ENCODE measurements around the gene SKAP1.
"Not testable (repeated sequence)": the region's sequence is repeated elsewhere in the genome, so short reads cannot be mapped to it uniquely, and the experiment has no call there.

Gene SKAP1

DNA sequence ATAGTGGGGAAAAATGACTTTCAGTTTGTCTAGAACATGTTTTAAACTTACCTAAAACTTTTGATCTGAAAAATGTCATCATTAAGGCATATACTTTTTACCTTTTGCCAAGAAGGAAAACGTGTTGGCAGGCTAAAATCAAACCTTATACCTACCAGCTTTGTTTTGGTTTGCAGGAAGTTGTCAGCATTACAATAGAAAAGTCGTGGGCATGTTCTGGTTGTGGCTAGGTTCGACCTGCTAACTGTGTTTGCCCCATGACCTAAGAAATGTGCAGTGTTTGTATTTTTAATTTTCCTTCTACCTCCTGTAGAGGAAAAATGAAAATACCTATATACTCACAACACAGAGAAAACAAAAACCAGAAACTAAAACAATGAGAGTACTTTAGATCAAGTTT is 13.0 kb downstream of the SKAP1 start:
- in situ Hi-C loops (cut with MboI; ENCODE audit: low sequenced_read_pairs) = no loop called here

- in situ Hi-C loops (cut with MboI; ENCODE audit: low sequenced_read_pairs) = no loop called here
Measured at GRCh38 chr17:48413613-48414405, 16.2 kb downstream of the SKAP1 start.

GRCh38 chr17:48412841-48413240 is 17.2 kb downstream of the SKAP1 start:
- in situ Hi-C loops (cut with MboI; ENCODE audit: low sequenced_read_pairs) = no loop called here

- in situ Hi-C loops (cut with MboI; ENCODE audit: low sequenced_read_pairs) = not testable (repeated sequence)
Measured at GRCh38 chr17:48410821-48411220, 19.2 kb downstream of the SKAP1 start.

DNA sequence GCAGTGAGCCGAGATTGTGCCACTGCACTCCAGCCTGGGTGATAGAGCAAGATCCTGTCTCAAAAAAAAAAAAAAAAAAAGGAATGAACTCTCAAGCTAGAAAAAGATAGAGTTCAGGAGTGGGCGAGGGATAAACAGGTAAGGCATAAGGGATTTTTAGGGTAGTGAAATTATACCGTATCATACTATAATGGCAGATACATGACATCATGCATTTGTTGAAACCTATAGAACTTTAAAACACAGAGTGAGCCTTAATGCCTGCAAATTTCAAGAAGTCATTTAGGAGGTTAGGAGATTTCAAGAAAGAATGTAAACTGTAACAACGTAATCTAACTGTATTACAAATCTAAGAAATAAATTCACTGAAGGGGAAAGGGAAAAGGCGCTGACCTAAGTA is 20.4 kb downstream of the SKAP1 start:
- in situ Hi-C loops (cut with MboI; ENCODE audit: low sequenced_read_pairs) = no loop called here

DNA sequence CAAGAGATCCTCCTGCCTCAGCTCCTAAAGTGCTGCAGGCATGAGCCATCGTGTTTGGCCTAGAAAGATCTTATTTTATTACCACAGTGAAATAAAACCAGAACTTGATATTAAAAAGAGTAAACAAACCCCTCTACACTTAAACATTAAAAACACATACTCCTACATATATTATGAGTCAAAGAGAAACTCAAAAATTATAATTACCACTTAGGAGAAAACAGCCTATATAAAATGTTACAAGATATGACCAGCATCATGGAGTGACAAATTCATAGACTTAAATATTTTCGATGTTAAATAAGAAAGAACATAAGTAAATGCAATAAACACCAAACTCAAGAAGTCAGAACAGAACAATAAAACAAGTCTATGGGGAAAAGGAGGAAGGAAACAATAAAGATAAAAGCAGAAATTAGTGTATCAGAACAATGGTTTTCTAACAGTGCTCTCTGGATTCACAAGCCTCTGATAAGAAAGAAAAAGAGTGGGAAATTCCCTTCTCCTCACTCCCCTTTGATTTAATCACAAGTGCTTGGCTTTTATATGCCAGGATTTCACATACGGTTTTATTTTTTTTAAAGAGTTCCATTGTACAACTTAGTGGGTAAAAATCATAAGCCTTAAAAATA is 23.0 kb downstream of the SKAP1 start:
- in situ Hi-C loops (cut with MboI; ENCODE audit: low sequenced_read_pairs) = no loop called here

- in situ Hi-C loops (cut with MboI; ENCODE audit: low sequenced_read_pairs) = no loop called here
Measured at GRCh38 chr17:48394821-48395220, 35.2 kb downstream of the SKAP1 start.

- in situ Hi-C loops (cut with MboI; ENCODE audit: low sequenced_read_pairs) = no loop called here
Measured at GRCh38 chr17:48393283-48393682, 36.7 kb downstream of the SKAP1 start.

- in situ Hi-C loops (cut with MboI; ENCODE audit: low sequenced_read_pairs) = no loop called here
Measured at GRCh38 chr17:48392857-48393256, 37.2 kb downstream of the SKAP1 start.

GRCh38 chr17:48391444-48391843 is 38.6 kb downstream of the SKAP1 start:
- in situ Hi-C loops (cut with MboI; ENCODE audit: low sequenced_read_pairs) = no loop called here

DNA sequence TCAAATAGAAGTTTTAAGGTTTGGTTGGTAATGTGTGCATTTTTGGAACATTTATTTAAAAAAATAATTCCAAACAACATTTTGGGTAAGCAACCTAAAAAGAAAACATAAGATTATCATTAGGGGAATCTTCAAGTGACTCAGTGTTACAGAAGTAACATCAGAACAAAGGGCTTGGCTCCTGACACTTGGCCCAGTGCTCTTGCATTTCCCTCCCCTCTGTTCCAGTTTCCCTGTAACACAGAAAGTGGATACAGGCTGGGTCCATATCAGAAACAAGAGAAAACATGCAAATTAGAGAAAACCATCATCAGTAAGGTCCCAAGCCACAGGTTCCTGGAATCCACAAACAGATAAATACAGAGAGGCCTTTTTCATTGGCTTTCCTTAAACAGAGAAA is 40.1 kb downstream of the SKAP1 start:
- in situ Hi-C loops (cut with MboI; ENCODE audit: low sequenced_read_pairs) = no loop called here

DNA sequence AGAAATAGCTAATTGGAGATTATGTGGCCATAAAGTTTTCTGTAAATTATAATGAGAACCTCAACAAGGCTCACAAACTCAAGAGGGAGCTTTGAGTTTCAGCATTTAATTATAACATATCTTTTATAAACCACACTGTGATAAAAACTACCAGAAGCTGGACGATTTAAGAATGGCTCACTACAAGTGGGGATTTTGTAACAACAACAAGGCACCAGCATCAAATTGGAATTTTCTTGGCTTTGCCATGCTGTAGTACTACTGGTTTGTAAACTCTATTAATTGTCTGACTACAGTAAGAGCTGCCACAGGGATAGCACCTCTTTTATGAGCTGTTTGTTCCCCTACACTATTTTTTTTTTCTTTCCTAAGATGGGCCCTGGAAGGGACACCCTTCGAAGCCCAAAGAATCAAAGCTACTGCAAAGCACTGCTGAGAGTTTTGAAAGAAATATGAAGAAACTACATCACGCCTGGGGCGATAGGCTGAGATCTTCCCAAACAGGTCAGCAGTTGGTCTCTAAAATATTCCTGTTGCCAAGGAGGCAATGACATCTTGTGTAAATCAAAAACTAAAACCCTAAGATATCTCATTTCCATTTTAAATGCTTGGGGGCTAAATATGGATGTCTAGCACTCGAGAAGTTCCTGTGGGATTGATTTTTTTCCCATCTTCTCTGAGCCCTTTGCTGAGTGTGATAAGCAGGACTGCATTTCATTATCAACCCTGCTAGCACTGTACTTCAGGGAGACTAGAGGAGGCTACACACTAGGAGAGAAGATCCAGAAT is 40.9 kb downstream of the SKAP1 start:
- in situ Hi-C loops (cut with MboI; ENCODE audit: low sequenced_read_pairs) = no loop called here

GRCh38 chr17:48386826-48387225 is 43.2 kb downstream of the SKAP1 start:
- in situ Hi-C loops (cut with MboI; ENCODE audit: low sequenced_read_pairs) = no loop called here

DNA sequence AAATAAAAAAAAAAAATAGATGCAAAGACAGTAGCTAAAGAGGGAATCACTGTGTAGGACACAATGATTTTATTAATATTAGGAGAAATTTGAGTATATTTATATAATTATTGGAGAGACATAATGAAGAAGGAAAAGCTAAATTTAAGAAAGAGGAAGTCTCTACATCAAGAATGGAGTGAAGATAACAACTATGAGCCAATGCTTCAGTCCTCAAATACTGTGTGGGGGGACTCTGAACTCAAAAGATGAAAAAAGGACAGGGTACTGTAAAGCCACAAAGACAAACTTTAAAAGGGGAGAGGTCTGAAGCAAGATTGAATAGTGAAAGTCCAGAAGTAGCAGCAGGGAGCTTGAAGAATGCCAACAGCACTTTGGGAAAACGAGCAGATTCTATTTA is 44.7 kb downstream of the SKAP1 start:
- in situ Hi-C loops (cut with MboI; ENCODE audit: low sequenced_read_pairs) = no loop called here

GRCh38 chr17:48384164-48384563 is 45.9 kb downstream of the SKAP1 start:
- in situ Hi-C loops (cut with MboI; ENCODE audit: low sequenced_read_pairs) = no loop called here

DNA sequence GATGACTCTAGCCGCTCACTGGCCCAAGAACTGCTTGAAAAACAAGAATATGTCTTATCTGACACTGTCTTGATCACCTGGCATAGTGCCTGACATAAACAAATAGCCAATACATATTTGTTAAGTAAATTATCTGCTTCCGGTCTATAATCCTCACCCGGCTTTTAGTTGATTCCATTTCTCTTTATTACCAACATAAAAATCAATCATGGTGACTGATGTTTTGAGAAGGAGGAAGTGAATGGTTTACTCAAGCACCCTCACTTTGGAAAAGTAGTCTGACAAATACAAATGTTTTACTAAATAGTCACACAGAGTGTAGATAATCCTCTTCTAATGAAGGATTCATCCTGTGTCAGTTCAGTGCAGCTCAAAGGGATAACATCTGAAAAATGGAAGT is 47.0 kb downstream of the SKAP1 start:
- in situ Hi-C loops (cut with MboI; ENCODE audit: low sequenced_read_pairs) = no loop called here

DNA sequence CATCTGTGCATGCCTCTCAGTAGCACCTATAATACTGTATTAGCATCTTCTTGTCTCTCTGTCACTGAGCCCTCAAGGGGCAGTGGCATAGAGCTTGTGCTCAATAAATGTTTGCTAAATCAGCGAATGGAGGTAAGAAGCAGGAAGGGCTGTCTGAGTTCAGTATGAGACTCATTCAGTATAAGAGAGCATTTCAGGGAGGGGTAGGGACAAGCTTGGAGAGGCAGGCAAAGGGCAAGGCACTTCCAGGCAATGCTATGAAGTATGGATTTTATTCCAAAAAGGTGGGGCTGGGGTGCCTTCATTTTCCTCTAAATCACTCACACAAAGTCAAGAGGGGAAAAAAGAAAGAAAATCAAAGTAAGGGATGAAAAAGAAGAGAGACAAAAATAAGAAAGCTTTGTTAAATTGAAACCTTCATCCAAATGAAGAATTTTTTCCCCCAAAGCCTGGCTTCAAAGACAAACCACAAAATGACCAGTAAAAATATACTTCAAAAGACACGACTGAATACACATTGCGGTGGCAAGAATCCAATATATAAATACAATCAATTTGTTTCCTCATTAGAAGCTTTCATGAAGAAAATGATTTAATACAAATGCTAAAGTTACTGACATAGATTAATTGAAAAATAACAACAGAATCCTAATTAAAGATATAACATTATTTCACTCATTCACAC is 51.2 kb downstream of the SKAP1 start:
- in situ Hi-C loops (cut with MboI; ENCODE audit: low sequenced_read_pairs) = no loop called here

GRCh38 chr17:48378238-48378637 is 51.8 kb downstream of the SKAP1 start:
- in situ Hi-C loops (cut with MboI; ENCODE audit: low sequenced_read_pairs) = no loop called here

- in situ Hi-C loops (cut with MboI; ENCODE audit: low sequenced_read_pairs) = no loop called here
Measured at GRCh38 chr17:48376682-48377325, 53.2 kb downstream of the SKAP1 start.

DNA sequence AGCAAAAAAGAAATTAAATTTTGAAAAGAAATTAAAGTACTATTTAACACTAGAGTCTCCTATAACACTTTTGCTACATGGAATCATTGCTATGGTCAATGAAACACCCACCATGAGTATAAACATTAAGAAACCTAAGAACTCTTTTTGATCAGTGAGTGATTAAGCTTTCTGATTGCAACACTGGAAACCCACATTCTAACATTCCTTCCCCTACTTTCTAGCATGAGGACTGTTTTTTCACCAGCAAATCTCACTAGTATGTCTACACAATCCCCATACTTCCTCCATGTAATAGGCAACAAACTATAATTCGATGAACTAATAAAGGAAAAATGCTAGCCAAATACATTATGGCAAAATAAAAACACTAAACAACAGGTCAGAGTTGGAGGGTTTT is 54.7 kb downstream of the SKAP1 start:
- in situ Hi-C loops (cut with MboI; ENCODE audit: low sequenced_read_pairs) = no loop called here
